HG03460 (cell line): ENCODE results near the gene CHRNB4.

Source experiments
- ATAC-seq: cut with Tn5 transposase; IDR thresholded peaks from one replicate; pipeline ENCODE4 v1.9.1; 2021; ENCODE audit not compliant: unreplicated experiment

The CHRNB4 gene

DNA sequence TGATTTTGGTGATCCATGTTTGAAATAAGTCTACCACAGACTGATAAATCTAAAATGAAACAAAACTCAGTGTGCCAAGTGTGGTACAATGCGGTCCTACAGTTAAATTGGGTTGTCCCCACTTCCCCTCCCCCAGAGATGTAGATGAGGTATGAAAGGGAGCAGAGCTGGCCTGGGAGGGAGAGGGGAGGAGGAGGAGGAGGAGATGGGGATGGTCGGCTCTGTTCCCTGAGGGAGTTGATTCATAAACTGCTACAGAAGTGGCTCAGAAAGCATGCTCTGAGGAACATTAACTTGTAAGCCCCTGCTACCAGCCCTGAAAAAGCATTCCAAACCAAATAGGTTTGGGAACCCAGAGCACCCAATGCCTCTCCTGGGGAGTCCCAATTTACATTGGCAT lies 28.0 kb upstream of the CHRNB4 start:
- no peak for ATAC-seq

GRCh38 chr15:78667578-78668236 lies 26.7 kb upstream of the CHRNB4 start:
- ATAC-seq = no peak

DNA sequence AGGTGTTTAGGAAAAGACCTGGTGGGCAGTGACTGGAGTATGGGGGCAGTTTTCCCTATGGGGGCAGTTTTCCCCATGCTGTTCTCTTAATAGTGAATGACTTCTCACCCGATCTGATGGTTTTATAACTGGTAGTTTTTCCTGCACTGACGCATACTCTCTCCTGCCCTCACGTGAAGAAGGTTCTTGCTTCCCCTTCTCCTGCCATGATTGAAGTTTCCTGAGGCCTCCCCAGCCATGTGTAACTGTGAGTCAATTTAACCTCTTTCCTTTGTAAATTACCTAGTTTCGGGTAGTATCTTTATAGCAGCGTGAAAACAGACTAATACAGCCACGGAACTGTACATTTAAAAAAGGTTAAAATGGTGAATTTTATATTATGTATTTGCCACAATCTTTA lies 25.0 kb upstream of the CHRNB4 start:
- ATAC-seq = no peak

GRCh38 chr15:78663703-78664102 lies 22.7 kb upstream of the CHRNB4 start:
- ATAC-seq = no peak

DNA sequence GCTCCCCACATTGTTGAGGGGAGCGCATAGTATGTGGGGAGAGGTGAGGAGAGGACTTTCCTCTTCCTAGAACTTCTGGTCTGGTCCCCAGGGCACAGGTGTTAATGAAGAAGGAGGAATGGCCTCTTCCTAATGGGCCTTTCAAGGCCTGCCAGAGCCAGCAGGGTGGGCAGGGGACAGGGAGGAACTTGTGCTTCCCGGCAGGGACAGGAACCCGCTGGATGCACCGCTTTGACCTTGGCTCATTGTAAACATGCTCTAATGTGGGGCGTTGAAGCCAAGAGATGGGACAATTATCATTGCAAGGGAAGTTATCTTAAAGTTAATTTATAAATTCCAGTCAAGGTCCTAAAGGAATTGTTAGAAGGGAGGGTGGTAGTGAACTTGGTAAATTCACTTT lies 21.0 kb upstream of the CHRNB4 start:
- no peak for ATAC-seq

DNA sequence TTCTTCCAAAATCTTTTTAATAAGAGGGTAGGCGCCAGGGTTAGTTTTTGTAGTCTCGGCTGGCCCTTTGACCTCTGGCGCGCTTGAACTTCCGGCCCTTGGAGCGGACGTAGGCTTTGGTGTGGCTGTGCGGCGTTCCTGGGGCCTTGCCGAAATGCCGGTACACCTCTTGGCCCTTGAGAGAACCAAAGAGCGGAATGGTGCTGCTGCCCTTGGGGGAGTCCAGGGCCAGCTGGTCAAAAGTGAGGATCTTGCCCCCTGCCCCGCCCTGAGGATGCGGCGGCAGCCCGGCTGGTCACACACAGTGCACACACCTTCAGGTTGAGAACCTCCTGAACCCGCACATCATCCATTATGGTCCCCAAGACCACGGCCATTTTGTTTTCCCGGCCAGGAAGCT lies 20.0 kb upstream of the CHRNB4 start:
- no peak for ATAC-seq

DNA sequence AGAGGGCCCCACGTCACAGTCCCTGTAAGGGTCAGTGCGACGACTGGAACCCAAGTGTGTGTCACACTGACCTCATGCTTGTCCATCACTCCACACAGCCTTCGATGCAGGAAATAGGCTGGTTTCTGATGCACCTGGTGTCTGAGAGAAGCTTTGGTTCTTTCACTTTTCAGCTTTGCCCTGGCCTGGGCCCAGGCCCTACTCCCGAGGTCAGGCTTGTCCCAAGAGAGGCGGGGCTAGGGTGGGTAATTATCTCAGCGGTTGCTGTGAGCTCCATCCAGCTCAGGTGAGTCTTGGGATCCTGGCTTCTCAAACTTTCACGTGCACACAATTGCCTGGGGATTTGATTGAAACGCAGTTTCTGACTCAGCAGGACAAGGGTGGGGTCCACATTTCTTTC lies 19.6 kb upstream of the CHRNB4 start:
- no peak for ATAC-seq

DNA sequence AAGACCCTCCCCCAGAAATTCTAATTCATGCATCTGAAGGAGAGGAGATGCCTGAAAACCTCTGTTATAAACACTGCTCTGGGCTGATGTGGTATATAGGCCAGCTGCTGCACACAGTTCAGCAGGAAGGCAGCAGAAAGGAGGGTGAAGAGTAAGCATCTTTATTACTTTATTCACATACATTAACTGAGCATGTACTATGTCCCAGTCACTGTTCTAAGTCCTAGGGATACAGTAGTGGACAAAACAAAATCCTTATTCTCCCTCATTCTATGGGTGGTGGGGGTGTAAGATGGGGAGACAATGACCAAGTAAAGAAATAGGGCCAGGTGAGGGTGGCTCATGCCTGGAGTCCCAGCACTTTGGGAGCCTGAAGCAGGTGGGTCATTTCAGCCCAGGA lies 17.8 kb upstream of the CHRNB4 start:
- no peak for ATAC-seq

GRCh38 chr15:78654272-78654671 lies 13.3 kb upstream of the CHRNB4 start:
- ATAC-seq = no peak

DNA sequence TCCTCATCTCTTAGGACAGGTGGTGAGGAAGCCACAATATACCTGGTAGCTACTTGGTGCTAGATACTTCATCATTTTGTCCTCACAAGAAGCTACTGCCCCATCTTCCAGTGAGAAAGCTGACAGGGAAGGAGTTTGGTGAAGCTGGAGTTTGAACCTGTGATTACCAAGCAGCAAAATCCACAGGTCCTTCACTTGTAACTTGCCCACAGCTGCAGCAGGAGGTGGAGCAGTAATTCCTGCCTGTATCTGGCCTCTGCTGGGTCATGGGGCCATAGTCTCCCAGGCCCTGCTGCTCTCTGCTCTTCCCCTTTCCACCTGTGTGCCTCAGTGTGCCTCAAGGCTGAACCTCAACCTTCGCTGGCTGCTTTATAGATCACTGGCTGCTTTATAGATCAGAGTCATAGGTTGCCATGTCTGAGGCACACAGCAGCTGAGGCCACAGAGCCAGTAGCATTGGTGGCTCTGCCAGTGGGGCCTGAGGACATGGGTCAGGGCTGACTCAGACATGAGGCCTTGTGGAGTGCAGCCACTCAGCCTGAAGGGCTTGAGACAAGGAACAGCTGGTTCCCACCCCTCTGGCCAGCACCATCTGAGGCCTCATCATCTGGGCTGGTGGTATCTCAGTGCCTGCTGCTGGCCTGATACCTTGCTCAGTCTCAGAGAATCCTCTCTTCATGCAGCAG lies 11.1 kb upstream of the CHRNB4 start:
- ATAC-seq = no peak

DNA sequence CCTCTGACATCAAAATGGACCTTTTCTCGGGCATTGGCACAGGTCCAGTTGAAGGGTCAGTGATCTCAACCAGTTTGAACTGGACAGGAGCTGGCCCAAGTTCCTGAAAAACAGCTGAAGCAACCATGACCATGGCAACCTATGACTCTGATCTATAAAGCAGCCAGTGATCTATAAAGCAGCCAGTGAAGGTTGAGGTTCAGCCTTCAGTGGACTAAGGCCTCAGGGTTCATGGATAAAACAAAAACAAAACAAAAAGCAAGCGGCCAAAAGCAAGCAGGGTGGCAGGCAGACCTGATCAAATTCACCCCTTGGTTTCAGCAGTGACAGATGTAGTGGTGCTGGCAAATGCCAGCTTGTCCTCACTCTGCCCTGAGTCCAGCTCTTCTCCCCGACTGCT lies 10.0 kb upstream of the CHRNB4 start:
- no peak for ATAC-seq

DNA sequence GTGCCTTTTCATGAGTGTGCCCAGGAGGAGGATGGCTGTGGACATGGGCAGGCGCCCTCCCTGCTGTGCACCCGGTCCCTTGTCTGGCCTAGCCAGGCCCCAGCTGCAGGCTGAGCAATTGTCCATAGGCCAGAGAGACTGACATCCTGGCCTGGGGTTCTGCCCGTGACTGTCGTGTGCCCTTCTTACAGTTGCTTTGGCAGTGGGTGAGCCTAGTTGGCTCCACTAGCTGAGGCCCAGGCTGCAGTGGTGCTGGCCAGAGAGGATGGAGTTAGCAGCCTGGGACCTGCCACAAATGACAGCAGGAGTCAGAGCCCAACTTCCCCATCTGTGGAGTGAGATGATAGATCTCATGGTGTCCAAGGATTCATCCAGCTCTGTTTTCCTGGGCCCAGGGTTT lies 9.0 kb upstream of the CHRNB4 start:
- no peak for ATAC-seq

DNA sequence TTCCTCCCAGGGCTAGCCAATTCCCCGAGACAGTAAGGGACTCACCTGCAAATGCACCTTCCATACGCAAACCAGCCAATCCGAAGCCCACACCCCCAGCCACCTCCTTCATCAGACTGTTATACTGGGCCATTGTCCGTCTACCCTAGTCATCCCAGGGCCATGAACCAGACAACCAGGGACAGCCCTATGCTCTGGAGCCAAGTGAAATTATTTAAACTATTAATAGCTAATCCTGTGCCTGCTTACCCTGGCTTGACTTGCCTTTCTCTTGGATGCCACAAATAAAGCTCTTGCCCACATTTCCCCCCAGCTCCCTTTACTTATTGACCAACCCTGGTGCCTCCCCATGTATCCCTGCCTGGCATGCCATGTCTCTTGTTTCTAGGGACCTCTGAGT lies 4.0 kb upstream of the CHRNB4 start:
- no peak for ATAC-seq

GRCh38 chr15:78642331-78642730 lies 1.3 kb upstream of the CHRNB4 start:
- ATAC-seq = no peak

DNA sequence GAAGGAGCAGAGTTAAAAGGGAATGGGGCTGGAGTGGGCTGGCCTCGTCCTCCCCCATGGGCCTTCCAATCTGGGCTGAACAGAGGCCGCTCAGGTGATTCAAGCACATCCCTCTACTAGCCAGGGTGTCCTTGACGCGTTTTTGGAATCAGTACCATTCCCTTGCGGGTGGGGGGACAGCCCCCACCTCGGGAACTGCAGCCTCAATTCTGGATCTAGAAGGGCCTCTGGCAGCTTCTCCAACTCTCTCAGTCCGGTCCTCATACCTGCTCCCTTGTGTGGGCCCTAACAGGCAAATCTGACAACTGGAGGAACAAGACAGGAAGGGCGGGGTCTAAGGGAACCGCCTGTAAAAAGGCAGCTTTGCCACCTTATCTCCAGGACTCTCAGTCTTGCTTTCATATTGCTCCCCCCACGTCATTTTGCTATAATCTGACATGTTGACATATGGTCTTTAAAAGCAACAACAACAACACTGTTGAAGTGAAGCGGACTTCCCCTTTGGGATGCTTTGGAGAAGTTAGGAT lies 802 bp upstream of the CHRNB4 start:
- no peak for ATAC-seq

- ATAC-seq = no peak
Measured at GRCh38 chr15:78640527-78641101, 396 bp downstream of the CHRNB4 start.

DNA sequence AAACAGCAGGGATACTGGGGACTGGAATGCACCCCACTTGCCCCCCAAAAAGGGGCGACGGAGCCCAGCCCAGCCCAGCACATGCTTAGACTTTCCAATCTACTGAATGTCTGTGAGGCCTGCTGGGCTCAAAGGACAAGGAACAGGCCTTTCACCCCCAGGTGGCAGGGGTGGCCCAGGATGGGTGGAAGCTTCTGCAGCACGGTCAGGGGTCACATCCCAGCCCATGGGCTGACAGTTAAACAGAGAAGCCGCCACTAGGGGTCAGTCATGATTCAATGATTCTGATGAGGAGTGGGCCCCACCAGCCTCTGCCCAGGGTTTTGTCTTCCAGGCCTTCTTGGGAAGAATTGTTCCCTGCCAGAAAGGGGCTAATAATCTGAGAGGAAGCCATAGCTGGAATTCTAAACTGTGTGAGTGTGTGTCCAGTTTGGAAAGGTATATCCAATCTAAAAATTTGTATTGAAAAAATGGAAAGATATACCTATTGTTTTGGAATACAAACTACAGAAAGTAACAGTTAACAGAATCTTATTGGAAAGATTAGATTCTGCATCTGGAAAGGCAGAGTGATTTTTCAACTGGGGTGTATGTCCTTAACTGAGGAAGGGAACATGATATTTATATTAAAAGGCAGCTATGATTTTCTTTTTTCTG lies 2.2 kb downstream of the CHRNB4 start:
- no peak for ATAC-seq

- ATAC-seq = no peak
Measured at GRCh38 chr15:78637776-78638435, 3.1 kb downstream of the CHRNB4 start.

DNA sequence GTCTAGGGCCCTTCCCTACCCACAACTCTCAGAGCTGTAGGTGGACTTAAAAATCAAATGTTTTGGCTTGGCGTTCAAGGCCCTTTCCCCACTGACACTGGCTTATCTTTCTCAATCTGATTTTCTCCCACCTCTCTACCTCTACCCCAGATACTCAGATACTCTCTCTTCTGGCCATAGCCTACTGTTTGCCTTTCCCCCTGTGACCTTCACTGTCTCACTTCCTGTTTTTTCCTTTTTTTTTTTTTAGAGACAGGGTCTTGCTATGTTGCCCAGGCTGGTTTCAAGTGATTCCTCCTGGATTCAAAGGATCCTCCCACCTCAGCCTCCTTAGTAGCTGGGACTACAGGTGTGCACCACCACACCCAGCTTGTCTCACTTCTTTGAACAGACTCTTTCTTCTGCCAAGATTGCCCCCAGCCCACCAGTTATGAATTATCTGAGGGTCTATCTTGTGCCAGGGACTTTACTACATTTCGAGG lies 4.6 kb downstream of the CHRNB4 start:
- ATAC-seq = no peak

DNA sequence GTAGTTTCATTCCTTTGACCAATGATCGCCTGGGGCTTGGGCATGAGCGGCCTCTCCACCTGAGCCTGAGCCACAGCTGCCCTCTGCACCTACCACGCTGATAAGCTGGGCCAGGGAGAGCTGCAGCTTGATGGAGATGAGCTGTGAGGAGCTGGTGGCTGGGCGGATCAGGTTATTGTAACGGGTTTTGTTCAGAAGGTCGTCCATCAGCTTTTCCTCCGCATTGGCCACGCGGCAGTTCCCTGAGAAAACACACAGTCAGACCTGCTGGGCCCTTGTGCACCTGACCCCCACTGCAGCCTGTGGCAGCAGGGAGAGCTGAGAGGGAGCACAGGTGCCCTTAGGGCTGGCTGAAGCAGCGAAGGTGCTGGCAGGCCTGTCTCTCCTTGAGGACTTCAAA lies 5.7 kb downstream of the CHRNB4 start:
- no peak for ATAC-seq
